Parathyroid adenoma (tissue), 2 donors: ENCODE results near the gene RHBDF1.
"Not testable (repeated sequence)": the region's sequence is repeated elsewhere in the genome, so short reads cannot be mapped to it uniquely, and the experiment has no call there.

ENCODE experiments used
- H2AFZ ChIP-seq: fragments of 300-600 bp; sonication (generic); one replicate; pipeline ENCODE4 v1.7.0; 2017; ENCODE audit warnings: antibody characterized with exemption, mild to moderate bottlenecking
- H3K27ac ChIP-seq: fragments of 300-600 bp; sonication (generic); one replicate; pipeline ENCODE4 v1.7.0; 2017
- H3K27me3 ChIP-seq: fragments of 300-600 bp; sonication (generic); one replicate; pipeline ENCODE4 v1.7.0; 2017; ENCODE audit warnings: low read length; ENCODE audit not compliant: control insufficient read depth, insufficient read depth
- H3K36me3 ChIP-seq: fragments of 300-600 bp; sonication (generic); one replicate; pipeline ENCODE4 v1.7.0; 2017; ENCODE audit warnings: low read length; ENCODE audit not compliant: control insufficient read depth, insufficient read depth
- H3K4me1 ChIP-seq: fragments of 300-600 bp; sonication (generic); one replicate; pipeline ENCODE4 v1.7.0; 2017; ENCODE audit warnings: control low read depth
- H3K4me2 ChIP-seq: fragments of 300-600 bp; sonication (generic); one replicate; pipeline ENCODE4 v1.7.0; 2017; ENCODE audit warnings: low read length
- H3K4me3 ChIP-seq: fragments of 300-600 bp; sonication (generic); one replicate; pipeline ENCODE4 v1.7.0; 2017; ENCODE audit warnings: low read depth, low read length
- H3K79me2 ChIP-seq: fragments of 300-600 bp; sonication (generic); one replicate; pipeline ENCODE4 v1.7.0; 2017; ENCODE audit warnings: control low read depth
- H3K9ac ChIP-seq: fragments of 300-600 bp; sonication (generic); one replicate; pipeline ENCODE4 v1.7.0; 2017; ENCODE audit warnings: mild to moderate bottlenecking
- H3K9me3 ChIP-seq: fragments of 300-600 bp; sonication (generic); one replicate; pipeline ENCODE4 v1.7.0; 2017; ENCODE audit warnings: low read length; ENCODE audit not compliant: control insufficient read depth
- CTCF ChIP-seq: fragments of 300-600 bp; sonication (generic); IDR thresholded peaks from one replicate; pipeline ENCODE4 v1.7.0; 2017; ENCODE audit warnings: antibody characterized with exemption, mild to moderate bottlenecking
- donor health status: primary hyperparathyroidism.

The RHBDF1 gene

GRCh38 chr16:17062-17765 lies 55.2 kb downstream of the RHBDF1 start:
- H3K9ac ChIP-seq, H3K9me3 ChIP-seq, H2AFZ ChIP-seq, H3K4me3 ChIP-seq, H3K79me2 ChIP-seq, H3K4me2 ChIP-seq, H3K27ac ChIP-seq, H3K27me3 ChIP-seq, H3K4me1 ChIP-seq, H3K36me3 ChIP-seq: not testable (repeated sequence)

GRCh38 chr16:10772-11171 lies 61.7 kb downstream of the RHBDF1 start:
- not testable (repeated sequence) for H3K36me3 ChIP-seq, H3K4me2 ChIP-seq, H3K4me1 ChIP-seq, H3K79me2 ChIP-seq, H3K4me3 ChIP-seq, H3K27me3 ChIP-seq, H2AFZ ChIP-seq, H3K9ac ChIP-seq, H3K27ac ChIP-seq, H3K9me3 ChIP-seq
- TF ChIP-seq CTCF: peak; percentile 46

GRCh38 chr16:9903-10665 lies 62.3 kb downstream of the RHBDF1 start:
- no peak overlapping the region for H3K4me3 ChIP-seq
- H3K4me1 ChIP-seq: no peaks in the 10 kb centered on the region
- H3K36me3 ChIP-seq: no peaks in the 10 kb centered on the region
- no peak overlapping the region for H3K27ac ChIP-seq
- H3K9me3 ChIP-seq: no peaks in the 10 kb centered on the region
- no peak for TF ChIP-seq CTCF
- no peak overlapping the region for H3K9ac ChIP-seq
- no peaks in the 10 kb centered on the region for H3K79me2 ChIP-seq
- H2AFZ ChIP-seq: no peak overlapping the region
- no peaks in the 10 kb centered on the region for H3K27me3 ChIP-seq
- no peak overlapping the region for H3K4me2 ChIP-seq
